Thyroid gland (tissue), 4 donors: ENCODE results near the gene IGF1.

Experiments
- CTCF ChIP-seq, 6 experiments: fragments of 200-600 bp in 3 of 6; fragments of 450-650 bp in 3 of 6; sonication (generic) in 3 of 6; IDR thresholded peaks; one replicate each; pipeline ENCODE4 v1.5.1; 2016 to 2019; ENCODE audit warnings: antibody characterized with exemption in 6 of 6, mild to moderate bottlenecking in 2 of 6, inconsistent platforms in 1 of 6, moderate library complexity in 1 of 6
- POLR2A ChIP-seq, 2 donors: fragments of 450-650 bp; IDR thresholded peaks; one replicate each; pipeline ENCODE4 v1.6.1; 2017; ENCODE audit warnings: antibody characterized with exemption in 2 of 2, mild to moderate bottlenecking in 2 of 2, moderate library complexity in 1 of 2

DNA sequence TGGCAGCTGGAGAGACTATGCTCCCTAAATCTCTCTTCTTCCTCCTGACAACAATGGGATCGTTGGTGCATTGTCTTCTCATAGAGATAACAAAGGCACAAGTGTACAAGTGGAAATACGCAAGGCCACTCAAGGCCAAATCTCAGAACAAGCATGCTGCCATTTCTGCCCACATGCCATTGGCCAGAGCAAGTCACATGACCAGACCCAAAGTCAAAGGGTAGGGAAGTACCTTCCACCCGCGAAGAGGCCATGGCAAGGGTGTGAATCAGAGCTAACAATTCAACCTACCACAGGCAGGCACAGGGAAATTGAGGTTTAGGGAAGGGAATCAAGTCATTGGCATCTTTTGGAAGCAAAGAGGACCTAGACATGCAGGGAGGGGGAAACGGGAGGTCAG is 38.5 kb upstream of the IGF1 start:
- TF ChIP-seq POLR2A (IDR thresholded peaks at IDR 0.05), result no peak
- TF ChIP-seq CTCF (IDR thresholded peaks at IDR 0.05), result no peak
